HL-60 (cell line): ENCODE data around the gene PRMT9.

Experiments used
- POLR2AphosphoS5 ChIP-seq: IDR thresholded peaks from 2 replicates; pipeline ENCODE4 v1.6.1; 2012; ENCODE audit warnings: low read depth
- TF ChIP-seq, protein P1 (sequence below): IDR thresholded peaks from one replicate; pipeline ENCODE4 v1.5.1; 2011; ENCODE audit warnings: low read length, control low read depth, inconsistent platforms; ENCODE audit not compliant: insufficient read depth

DNA sequence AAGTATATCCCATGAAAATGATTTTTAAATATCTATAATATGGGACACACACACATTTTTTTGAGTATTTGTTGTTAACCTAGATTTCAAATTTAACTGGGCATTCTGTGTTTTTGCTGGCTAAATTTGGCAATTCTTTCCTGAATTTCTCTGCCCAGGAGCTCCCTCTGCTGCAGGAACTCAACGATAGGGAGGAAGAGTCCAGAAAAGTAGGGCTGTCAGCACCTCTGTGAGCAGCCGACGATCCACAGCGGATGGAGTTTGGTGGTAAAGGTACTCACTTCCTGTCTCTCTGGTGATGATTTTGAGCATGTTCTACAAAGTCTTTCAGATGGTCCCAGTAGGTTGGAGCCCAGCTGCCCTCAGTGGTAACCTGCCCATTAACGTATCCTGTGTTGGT, 89.9 kb downstream of the PRMT9 start:
- TF ChIP-seq, protein P1, sequence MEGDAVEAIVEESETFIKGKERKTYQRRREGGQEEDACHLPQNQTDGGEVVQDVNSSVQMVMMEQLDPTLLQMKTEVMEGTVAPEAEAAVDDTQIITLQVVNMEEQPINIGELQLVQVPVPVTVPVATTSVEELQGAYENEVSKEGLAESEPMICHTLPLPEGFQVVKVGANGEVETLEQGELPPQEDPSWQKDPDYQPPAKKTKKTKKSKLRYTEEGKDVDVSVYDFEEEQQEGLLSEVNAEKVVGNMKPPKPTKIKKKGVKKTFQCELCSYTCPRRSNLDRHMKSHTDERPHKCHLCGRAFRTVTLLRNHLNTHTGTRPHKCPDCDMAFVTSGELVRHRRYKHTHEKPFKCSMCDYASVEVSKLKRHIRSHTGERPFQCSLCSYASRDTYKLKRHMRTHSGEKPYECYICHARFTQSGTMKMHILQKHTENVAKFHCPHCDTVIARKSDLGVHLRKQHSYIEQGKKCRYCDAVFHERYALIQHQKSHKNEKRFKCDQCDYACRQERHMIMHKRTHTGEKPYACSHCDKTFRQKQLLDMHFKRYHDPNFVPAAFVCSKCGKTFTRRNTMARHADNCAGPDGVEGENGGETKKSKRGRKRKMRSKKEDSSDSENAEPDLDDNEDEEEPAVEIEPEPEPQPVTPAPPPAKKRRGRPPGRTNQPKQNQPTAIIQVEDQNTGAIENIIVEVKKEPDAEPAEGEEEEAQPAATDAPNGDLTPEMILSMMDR: no peak
- no peak for TF ChIP-seq POLR2AphosphoS5
